HFF-Myc (cell line): ENCODE data around the gene HDAC5.

Experiments used
- DNase-seq: peaks from one replicate; pipeline ENCODE4 v3.0.0-alpha.2; 2011; ENCODE audit warnings: low read depth; ENCODE audit errors: extremely low read depth
- H3K4me3 ChIP-seq: replicated peaks from 2 replicates; pipeline ENCODE4 v1.5.1; 2011; ENCODE audit warnings: low read depth, mild to moderate bottlenecking, control low read depth, low read length
- TF ChIP-seq, protein P1 (sequence below): IDR thresholded peaks from 2 replicates; pipeline ENCODE4 v1.5.1; 2012; ENCODE audit warnings: mild to moderate bottlenecking, low read depth, low read length, control low read depth; ENCODE audit errors: missing control alignments

The HDAC5 gene

DNA sequence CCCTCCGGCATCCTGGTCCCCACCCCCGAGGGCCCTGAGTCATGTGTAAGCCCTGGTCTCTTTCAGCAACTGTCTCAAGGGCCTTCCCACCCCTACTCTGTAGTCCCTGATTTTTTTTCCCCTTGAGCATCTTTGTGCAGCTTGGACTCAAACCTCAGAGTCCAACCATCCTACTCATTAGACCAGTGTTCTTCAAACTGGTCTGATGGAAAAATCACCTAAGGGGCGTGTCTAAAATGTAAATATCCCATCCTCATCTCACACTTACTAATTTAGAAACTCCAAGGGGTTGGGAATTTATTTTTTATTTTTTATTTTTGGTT, 52.3 kb downstream of the HDAC5 start:
- DNase-seq = no peak
- peak overlapping the region; percentile 54 for H3K4me3 ChIP-seq
- TF ChIP-seq, protein P1, sequence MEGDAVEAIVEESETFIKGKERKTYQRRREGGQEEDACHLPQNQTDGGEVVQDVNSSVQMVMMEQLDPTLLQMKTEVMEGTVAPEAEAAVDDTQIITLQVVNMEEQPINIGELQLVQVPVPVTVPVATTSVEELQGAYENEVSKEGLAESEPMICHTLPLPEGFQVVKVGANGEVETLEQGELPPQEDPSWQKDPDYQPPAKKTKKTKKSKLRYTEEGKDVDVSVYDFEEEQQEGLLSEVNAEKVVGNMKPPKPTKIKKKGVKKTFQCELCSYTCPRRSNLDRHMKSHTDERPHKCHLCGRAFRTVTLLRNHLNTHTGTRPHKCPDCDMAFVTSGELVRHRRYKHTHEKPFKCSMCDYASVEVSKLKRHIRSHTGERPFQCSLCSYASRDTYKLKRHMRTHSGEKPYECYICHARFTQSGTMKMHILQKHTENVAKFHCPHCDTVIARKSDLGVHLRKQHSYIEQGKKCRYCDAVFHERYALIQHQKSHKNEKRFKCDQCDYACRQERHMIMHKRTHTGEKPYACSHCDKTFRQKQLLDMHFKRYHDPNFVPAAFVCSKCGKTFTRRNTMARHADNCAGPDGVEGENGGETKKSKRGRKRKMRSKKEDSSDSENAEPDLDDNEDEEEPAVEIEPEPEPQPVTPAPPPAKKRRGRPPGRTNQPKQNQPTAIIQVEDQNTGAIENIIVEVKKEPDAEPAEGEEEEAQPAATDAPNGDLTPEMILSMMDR = no peak

DNA sequence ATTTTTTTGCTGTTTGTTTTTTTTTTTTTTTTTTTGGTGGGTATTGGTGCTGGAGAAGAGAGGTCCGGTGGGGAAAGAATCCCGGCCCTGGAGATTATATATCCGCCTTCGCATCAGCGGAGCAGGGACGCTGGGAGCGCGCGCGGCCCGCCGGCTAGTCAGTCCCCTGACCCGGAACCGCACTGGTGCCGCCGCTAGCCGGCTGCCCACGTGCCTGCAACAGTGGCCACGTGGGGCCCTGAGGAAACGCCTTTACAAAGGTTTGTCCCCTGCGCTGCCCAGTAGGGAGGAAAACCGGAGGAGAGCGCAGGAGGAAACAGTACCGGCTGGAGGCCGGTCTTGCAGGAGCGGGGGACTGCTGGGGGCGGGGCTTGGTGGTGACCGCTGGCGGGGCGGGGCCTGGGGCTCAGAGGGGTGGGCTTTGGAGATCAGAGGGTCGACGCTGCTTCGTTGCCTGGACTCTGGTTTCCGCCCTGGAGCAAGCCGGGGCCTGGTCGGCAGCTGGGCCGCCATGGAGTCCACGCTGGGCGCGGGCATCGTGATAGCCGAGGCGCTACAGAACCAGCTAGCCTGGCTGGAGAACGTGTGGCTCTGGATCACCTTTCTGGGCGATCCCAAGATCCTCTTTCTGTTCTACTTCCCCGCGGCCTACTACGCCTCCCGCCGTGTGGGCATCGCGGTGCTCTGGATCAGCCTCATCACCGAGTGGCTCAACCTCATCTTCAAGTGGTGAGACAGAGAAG, 52.8 kb downstream of the HDAC5 start, which contains the start of gene G6PC3:
G6PC3 (plus strand) TSS at position 281 of the 743 bp plus-strand sequence; CDS start at position 512, 231 bp downstream.
- DNase-seq = peak; percentile 95
- peak within 1 kb of the TSS; percentile 54 for H3K4me3 ChIP-seq
- TF ChIP-seq, protein P1 = no peak

DNA sequence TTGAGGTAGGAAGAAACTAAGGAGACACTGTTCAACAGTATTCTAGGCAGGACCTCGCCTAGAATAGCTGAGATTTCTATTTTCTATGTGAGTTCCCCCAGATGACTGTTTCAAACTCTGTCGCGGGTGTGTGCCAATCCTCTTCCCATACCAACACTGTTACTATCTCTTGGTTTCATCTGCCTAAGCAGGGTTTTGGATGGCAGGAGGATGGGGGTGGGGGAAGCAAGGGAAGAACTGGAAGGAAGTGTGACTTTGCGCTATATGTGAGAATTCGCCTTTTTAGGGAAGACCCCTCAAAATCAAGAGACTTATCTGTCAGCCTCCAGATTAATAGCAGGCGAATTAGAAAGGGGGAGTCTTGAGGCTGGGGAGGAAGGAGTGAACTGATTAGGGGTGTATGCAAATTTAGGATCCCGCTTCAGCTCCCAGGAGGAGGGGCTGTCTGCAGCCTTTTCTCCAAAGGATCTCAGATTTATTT, 53.4 kb downstream of the HDAC5 start:
- peak overlapping the region; percentile 54 for H3K4me3 ChIP-seq
- DNase-seq = no peak
- TF ChIP-seq, protein P1 = no peak

DNA sequence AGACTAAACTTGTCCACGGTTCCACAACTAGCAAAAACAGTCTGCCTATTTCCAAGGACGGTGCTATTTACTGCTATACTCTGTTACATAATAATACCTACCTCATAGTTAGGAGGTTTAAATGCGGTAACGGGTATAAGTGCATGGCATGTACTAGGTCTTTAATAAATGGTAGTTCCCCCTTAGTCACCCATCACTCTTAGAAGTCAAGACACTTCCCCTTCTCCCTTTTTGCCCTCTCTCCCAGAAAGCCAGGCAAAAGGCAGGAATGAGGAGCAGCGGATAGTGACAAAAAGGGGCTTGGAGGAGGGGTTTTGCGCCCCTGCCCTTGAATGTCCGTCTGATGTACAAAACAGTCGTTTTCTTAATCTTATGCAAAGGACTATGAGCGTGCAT, 55.9 kb downstream of the HDAC5 start:
- TF ChIP-seq, protein P1 = no peak
- H3K4me3 ChIP-seq = no peak overlapping the region
- DNase-seq = no peak

DNA sequence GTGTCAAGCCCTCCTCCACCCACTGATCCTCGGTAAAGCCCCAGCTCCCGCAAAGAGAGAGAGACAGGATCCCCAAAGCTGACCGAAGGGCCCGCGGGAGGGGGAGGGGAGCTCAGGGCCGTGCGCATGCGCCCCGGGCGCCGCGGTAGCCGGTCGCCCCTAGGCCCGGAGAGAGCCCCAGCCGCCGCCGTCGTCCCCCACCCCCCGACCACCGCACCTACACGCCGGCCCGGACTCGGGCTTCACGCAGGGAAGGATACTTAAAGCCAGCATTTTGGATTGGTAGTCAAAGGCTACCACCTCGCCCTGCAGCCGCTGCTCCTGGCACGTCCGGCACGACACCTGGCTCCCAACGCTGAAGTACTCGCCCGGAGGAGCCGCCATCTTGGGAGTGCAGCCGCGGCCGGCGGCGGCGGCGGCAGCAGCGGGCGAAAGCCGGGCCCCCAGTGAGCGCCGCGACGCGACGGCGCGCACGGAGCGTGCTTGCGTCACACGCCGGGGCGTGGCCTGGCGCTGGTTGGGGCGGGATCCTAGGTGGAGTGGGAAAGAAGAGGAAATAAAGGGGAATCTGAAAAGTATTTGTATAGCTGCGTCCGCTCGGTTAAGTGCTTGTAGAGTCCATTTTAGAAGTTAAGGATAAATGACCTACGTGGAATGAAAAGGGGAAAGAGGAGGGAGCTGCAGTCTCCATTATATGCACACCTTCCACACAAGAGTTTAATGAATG, 57.1 kb downstream of the HDAC5 start, which contains the start of gene LSM12:
LSM12 (minus strand) TSS at position 468 of the 727 bp plus-strand sequence; CDS start at position 384, 84 bp downstream.
- peak; percentile 72 for DNase-seq
- TF ChIP-seq, protein P1 = no peak

DNA sequence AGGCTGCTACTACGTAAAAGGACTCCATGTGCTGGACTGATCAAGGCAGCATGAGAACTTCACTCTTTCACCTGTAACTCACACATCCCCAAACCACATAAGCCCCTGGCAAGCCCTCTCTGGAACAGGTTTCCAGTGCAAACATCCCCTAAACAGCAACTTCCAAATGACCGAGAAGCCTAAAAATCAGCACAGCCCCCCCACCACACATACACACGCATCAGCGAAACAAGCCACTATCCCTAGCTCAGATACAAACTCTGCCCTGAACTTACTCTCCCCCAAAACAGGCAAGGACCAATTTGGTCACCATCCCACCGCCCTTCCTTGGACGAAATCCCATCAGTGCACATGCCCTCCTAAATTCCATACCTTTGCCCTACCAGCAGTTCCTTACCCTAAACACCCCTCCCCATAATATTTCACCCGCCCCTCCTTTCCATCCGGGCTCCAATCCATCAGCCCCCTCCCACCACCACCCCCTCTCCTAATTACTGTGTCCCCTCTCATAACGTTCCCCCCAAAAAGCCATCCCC, 57.7 kb downstream of the HDAC5 start:
- TF ChIP-seq, protein P1 = no peak
- H3K4me3 ChIP-seq = peak overlapping the region; percentile 93
- DNase-seq = no peak

More for the DNA sequence above, 57.1 kb downstream of the HDAC5 start, which contains the start of gene LSM12:
- peak within 1 kb of the TSS; percentile 93 for H3K4me3 ChIP-seq
